Suprapubic skin (tissue), 4 donors: ENCODE data around the gene RCL1.

ENCODE experiments used
- CTCF ChIP-seq, 2 donors: fragments of 200-600 bp in 1 of 2; fragments of 450-650 bp in 1 of 2; sonication (generic) in 1 of 2; IDR thresholded peaks; one replicate each; pipeline ENCODE4 v1.5.1; 2016 to 2019; ENCODE audit warnings: antibody characterized with exemption in 2 of 2, mild to moderate bottlenecking in 1 of 2, moderate library complexity in 1 of 2
- EP300 ChIP-seq: sonication (generic); formaldehyde crosslinking; IDR thresholded peaks from one replicate; pipeline ENCODE4 v1.6.1; 2017; ENCODE audit warnings: antibody characterized with exemption
- POLR2A ChIP-seq, 2 donors: fragments of 450-650 bp; IDR thresholded peaks; one replicate each; pipeline ENCODE4 v1.6.1; 2017; ENCODE audit warnings: antibody characterized with exemption in 2 of 2, mild to moderate bottlenecking in 2 of 2, moderate library complexity in 2 of 2
- POLR2AphosphoS5 ChIP-seq, 3 donors: sonication (generic); formaldehyde crosslinking; IDR thresholded peaks; one replicate each; pipeline ENCODE4 v1.6.1; 2017; ENCODE audit warnings: antibody characterized with exemption in 3 of 3

- no peak for TF ChIP-seq EP300
- TF ChIP-seq CTCF (IDR thresholded peaks at IDR 0.05): no peak
- no peak for TF ChIP-seq POLR2A (IDR thresholded peaks at IDR 0.05)
- no peak for TF ChIP-seq POLR2AphosphoS5 (IDR thresholded peaks at IDR 0.05)
Measured at GRCh38 chr9:4748612-4749011, 44.1 kb upstream of the RCL1 start.
